ENCODE data around the gene RPAP3.

DNA sequence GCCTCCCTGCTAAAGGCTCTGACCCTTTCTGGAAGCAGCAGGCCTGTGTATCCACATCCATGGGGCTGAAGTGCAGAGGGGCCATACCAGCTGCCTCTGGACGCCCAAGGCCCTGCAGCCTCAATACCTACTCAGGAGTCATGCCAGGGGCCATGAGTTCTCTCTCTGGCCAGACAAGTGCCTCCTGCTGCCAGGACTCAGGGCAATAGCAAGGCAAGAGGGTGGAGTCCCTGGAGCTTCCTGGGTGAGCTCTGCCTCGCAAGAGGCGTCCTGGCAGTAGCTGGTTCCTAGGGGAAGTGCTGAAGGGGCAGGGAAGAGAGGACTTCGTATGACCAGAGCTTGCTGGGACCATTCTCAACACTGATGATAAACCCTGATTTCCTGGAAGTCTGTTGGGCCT, 30.4 kb upstream of the RPAP3 start:
- TF ChIP-seq, protein P1, sequence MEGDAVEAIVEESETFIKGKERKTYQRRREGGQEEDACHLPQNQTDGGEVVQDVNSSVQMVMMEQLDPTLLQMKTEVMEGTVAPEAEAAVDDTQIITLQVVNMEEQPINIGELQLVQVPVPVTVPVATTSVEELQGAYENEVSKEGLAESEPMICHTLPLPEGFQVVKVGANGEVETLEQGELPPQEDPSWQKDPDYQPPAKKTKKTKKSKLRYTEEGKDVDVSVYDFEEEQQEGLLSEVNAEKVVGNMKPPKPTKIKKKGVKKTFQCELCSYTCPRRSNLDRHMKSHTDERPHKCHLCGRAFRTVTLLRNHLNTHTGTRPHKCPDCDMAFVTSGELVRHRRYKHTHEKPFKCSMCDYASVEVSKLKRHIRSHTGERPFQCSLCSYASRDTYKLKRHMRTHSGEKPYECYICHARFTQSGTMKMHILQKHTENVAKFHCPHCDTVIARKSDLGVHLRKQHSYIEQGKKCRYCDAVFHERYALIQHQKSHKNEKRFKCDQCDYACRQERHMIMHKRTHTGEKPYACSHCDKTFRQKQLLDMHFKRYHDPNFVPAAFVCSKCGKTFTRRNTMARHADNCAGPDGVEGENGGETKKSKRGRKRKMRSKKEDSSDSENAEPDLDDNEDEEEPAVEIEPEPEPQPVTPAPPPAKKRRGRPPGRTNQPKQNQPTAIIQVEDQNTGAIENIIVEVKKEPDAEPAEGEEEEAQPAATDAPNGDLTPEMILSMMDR (IDR thresholded peaks at IDR 0.05): no peak
- TF ChIP-seq POLR2A (IDR thresholded peaks at IDR 0.05): no peak

All from body of pancreas (tissue), 4 donors.